Caco-2 (cell line): ENCODE data around the gene PMEPA1. TPM values are rescaled to one million over a fixed set of nuclear protein-coding genes. Genes with fewer than 3 reads are reported as not detected.

Source experiments
- BruUV-seq: library from RNA; stranded (reverse); fragments of 400-500 nt; replicated peaks from 2 replicates; lab custom pipeline; 2021; lab: Mats Ljungman, UMichigan
- CTCF ChIA-PET: fragments of 300-600 bp; sonication (Branson Sonifier 250); formaldehyde crosslinking; loops from one replicate; lab custom pipeline; 2022; ENCODE audit warnings: antibody characterized with exemption; lab: Charles Lee
- POLR2A ChIA-PET: fragments of 300-600 bp; sonication (Branson Sonifier 250); formaldehyde crosslinking; loops from one replicate; lab custom pipeline; 2022; ENCODE audit warnings: antibody characterized with exemption; lab: Charles Lee
- DNase-seq, 2 experiments: peaks; one replicate each; pipeline versions ENCODE4 v3.0.0 to v3.0.0-alpha.2; 2020 to 2022
- H3K27me3 ChIP-seq: replicated peaks from 2 replicates; pipeline ENCODE4 v1.6.0; 2011; ENCODE audit warnings: low read length; ENCODE audit not compliant: control insufficient read depth, insufficient read depth
- H3K36me3 ChIP-seq: 2 replicates; pipeline ENCODE4 v1.5.1; 2011; ENCODE audit warnings: low read length; ENCODE audit not compliant: control insufficient read depth, insufficient read depth
- H3K4me1 ChIP-seq: fragments of 250-450 bp; sonication (Bioruptor Pico); 2 replicates; pipeline ENCODE4 v1.5.1; 2020; ENCODE audit warnings: mild to moderate bottlenecking
- H3K4me3 ChIP-seq: 2 replicates; pipeline ENCODE4 v1.5.1; 2011; ENCODE audit warnings: low read depth, mild to moderate bottlenecking, control low read depth, low read length
- H3K9me3 ChIP-seq: fragments of 250-450 bp; sonication (Bioruptor Pico); 2 replicates; pipeline ENCODE4 v1.5.1; 2020; ENCODE audit warnings: mild to moderate bottlenecking, moderate library complexity
- H3K27ac Mint-ChIP-seq: one replicate; pipeline ENCODE4 v1.8.0; 2022; ENCODE audit warnings: mixed read lengths; ENCODE audit not compliant: unreplicated experiment
- H3K27me3 Mint-ChIP-seq: one replicate; pipeline ENCODE4 v1.8.0; 2022; ENCODE audit warnings: mixed read lengths; ENCODE audit not compliant: insufficient read depth, unreplicated experiment
- H3K36me3 Mint-ChIP-seq: one replicate; pipeline ENCODE4 v1.8.0; 2022; ENCODE audit warnings: mild to moderate bottlenecking, mixed read lengths; ENCODE audit not compliant: insufficient read depth, unreplicated experiment
- H3K4me1 Mint-ChIP-seq: one replicate; pipeline ENCODE4 v1.8.0; 2022; ENCODE audit warnings: low read depth, mixed read lengths; ENCODE audit not compliant: unreplicated experiment
- H3K4me3 Mint-ChIP-seq: one replicate; pipeline ENCODE4 v1.8.0; 2022; ENCODE audit warnings: mild to moderate bottlenecking, moderate library complexity, mixed read lengths; ENCODE audit not compliant: unreplicated experiment
- H3K9me3 Mint-ChIP-seq: one replicate; pipeline ENCODE4 v1.8.0; 2022; ENCODE audit warnings: mixed read lengths; ENCODE audit not compliant: unreplicated experiment
- intact Hi-C: fragments of 100-400 bp; cut with micrococcal nuclease; formaldehyde crosslinking; loops from one replicate; pipeline ENCODE4 v1.10.0; 2022; ENCODE audit not compliant: unreplicated experiment
- total RNA-seq: library from RNA; stranded (reverse); gene quantifications from 2 replicates; pipeline ENCODE4 v1.2.3, GENCODE V29; 2022
- TF ChIP-seq, protein P1 (sequence below), 2 experiments: fragments of 200-600 bp in 1 of 2; IDR thresholded peaks; 1 replicate in 1 of 2; 2 replicates in 1 of 2; pipeline versions ENCODE4 v1.5.1 to v1.8.0; 2011 to 2022; ENCODE audit warnings: antibody characterized with exemption in 1 of 2, control low read depth in 1 of 2, inconsistent platforms in 1 of 2, low read depth in 1 of 2, low read length in 1 of 2, mild to moderate bottlenecking in 1 of 2, moderate library complexity in 1 of 2; ENCODE audit not compliant: insufficient read depth in 1 of 2, severe bottlenecking in 1 of 2, unreplicated experiment in 1 of 2

Gene PMEPA1
- total RNA-seq, 1 experiment from 2014 or later = 3.3 TPM

- Histone ChIP-seq H3K9me3 (no peaks in the 10 kb centered on the region), H3K4me1 (peaks cover 32% of the 10 kb centered on the region), H3K4me3 (no peak overlapping the region), H3K27me3 (no peaks in the 10 kb centered on the region; the same call in 1 of the 2 replicates), H3K36me3 (no peaks in the 10 kb centered on the region)
- Mint-ChIP-seq H3K27ac (peak overlapping the region; percentile 85), H3K36me3 (no peaks in the 10 kb centered on the region), H3K27me3 (no peaks in the 10 kb centered on the region), H3K4me1 (peaks cover 36% of the 10 kb centered on the region), H3K4me3 (peak overlapping the region; percentile 57), H3K9me3 (no peaks in the 10 kb centered on the region)
- intact Hi-C loops = loop anchor here (1.0 kb wide), 6 partner anchors 17 to 486 kb away; partner anchors contain the start of gene PMEPA1
- ChIA-PET CTCF (interaction anchor here (0.6 to 2.5 kb wide), 14 partner anchors 9 to 510 kb away, joined by 3 to 21 read pairs (median 6); partner anchors contain the start of gene PMEPA1), POLR2A (interaction anchor here (0.6 to 0.7 kb wide), 2 partner anchors 28 to 62 kb away, joined by 3 to 6 read pairs; no protein-coding TSS in a partner anchor)
- no TSS peak for BruUV-seq
- TF ChIP-seq, protein P1, sequence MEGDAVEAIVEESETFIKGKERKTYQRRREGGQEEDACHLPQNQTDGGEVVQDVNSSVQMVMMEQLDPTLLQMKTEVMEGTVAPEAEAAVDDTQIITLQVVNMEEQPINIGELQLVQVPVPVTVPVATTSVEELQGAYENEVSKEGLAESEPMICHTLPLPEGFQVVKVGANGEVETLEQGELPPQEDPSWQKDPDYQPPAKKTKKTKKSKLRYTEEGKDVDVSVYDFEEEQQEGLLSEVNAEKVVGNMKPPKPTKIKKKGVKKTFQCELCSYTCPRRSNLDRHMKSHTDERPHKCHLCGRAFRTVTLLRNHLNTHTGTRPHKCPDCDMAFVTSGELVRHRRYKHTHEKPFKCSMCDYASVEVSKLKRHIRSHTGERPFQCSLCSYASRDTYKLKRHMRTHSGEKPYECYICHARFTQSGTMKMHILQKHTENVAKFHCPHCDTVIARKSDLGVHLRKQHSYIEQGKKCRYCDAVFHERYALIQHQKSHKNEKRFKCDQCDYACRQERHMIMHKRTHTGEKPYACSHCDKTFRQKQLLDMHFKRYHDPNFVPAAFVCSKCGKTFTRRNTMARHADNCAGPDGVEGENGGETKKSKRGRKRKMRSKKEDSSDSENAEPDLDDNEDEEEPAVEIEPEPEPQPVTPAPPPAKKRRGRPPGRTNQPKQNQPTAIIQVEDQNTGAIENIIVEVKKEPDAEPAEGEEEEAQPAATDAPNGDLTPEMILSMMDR (IDR thresholded peaks at IDR 0.05; ENCODE audit: insufficient read depth in 1 of 2, low read depth in 1 of 2, low read length in 1 of 2, severe bottlenecking in 1 of 2, unreplicated experiment in 1 of 2) = peak; percentile 93 to 94
- peak; percentile 97 to 98 for DNase-seq
These were observed 16.7 kb downstream of the PMEPA1 start for GRCh38 chr20:57693002-57693582.

- BruUV-seq = TSS peak; percentile 87
- TF ChIP-seq, protein P1 (IDR thresholded peaks at IDR 0.05; ENCODE audit: insufficient read depth in 1 of 2, low read depth in 1 of 2, low read length in 1 of 2, severe bottlenecking in 1 of 2, unreplicated experiment in 1 of 2) = no peak
- no peaks in the 10 kb centered on the region for H3K9me3 ChIP-seq
These were observed 17.4 kb downstream of the PMEPA1 start for GRCh38 chr20:57692393-57692792.

DNA sequence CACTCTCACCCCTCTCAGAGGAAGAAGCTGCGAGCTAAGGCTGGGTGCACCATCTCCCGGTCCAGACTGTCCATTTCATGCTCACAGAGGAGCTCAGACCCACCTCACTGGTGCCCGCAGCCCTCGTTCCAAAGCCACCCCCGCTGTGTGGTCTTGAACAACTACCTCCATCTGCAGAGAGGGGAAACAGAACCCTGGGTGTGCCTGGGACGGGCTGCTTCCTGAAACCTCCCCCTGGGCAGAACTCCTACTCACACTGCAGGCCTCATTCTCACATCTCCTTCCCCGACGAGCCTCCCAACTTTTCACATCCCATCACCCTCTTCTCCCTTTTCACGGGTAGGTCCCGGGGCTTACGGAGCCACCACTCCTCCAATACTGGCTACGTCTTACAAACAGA, 18.1 kb downstream of the PMEPA1 start:
- TF ChIP-seq, protein P1 (IDR thresholded peaks at IDR 0.05; ENCODE audit: insufficient read depth in 1 of 2, low read depth in 1 of 2, low read length in 1 of 2, severe bottlenecking in 1 of 2, unreplicated experiment in 1 of 2) = no peak
- Mint-ChIP-seq H3K27me3 (no peaks in the 10 kb centered on the region), H3K9me3 (no peaks in the 10 kb centered on the region), H3K4me3 (no peak overlapping the region), H3K27ac (peak overlapping the region; percentile 85), H3K36me3 (no peaks in the 10 kb centered on the region), H3K4me1 (peaks cover 25% of the 10 kb centered on the region)
- CTCF ChIA-PET = no interaction called here
- BruUV-seq = no TSS peak
- intact Hi-C loops = no loop called here
- POLR2A ChIA-PET = no interaction called here
- no peak overlapping the region for H3K4me3 ChIP-seq
- DNase-seq = no peak
- H3K9me3 ChIP-seq = no peaks in the 10 kb centered on the region
- no peaks in the 10 kb centered on the region for H3K36me3 ChIP-seq
- H3K4me1 ChIP-seq = peaks cover 19% of the 10 kb centered on the region
- H3K27me3 ChIP-seq = no peaks in the 10 kb centered on the region; the same call in 1 of the 2 replicates

More at GRCh38 chr20:57692393-57692792, 17.4 kb downstream of the PMEPA1 start:
- ChIA-PET CTCF (interaction anchor here (1.4 to 2.5 kb wide), 8 partner anchors 10 to 488 kb away, joined by 4 to 21 read pairs (median 6); partner anchors contain the start of gene PMEPA1), POLR2A (interaction anchor here (0.7 kb wide), 1 partner anchor 28 kb away, joined by 3 read pairs; no protein-coding TSS in a partner anchor)
- Mint-ChIP-seq H3K4me3 (peak overlapping the region; percentile 57), H3K27me3 (no peaks in the 10 kb centered on the region), H3K36me3 (no peaks in the 10 kb centered on the region), H3K27ac (peak overlapping the region; percentile 85), H3K9me3 (no peaks in the 10 kb centered on the region), H3K4me1 (peaks cover 29% of the 10 kb centered on the region)
- intact Hi-C loops = no loop called here
- Histone ChIP-seq H3K4me1 (peaks cover 25% of the 10 kb centered on the region), H3K27me3 (no peaks in the 10 kb centered on the region; the same call in 1 of the 2 replicates), H3K36me3 (no peaks in the 10 kb centered on the region), H3K4me3 (no peak overlapping the region)
- DNase-seq = no peak
